Sigmoid colon (tissue), 7 donors: ENCODE measurements around the gene SLC38A7. TPM values are rescaled to one million over a fixed set of nuclear protein-coding genes. Genes with fewer than 3 reads are reported as not detected.

Experiments
- DNase-seq: peaks from one replicate; pipeline ENCODE4 v3.0.0-alpha.2; 2019
- H3K27ac ChIP-seq, 4 donors: fragments of 200-600 bp; sonication (generic); one replicate each; pipeline ENCODE4 v1.5.1; 2016 to 2019; ENCODE audit warnings: mild to moderate bottlenecking in 1 of 4
- H3K27me3 ChIP-seq, 3 donors: fragments of 200-600 bp; sonication (generic); one replicate each; pipeline ENCODE4 v1.5.1; 2019; ENCODE audit warnings: mild to moderate bottlenecking in 1 of 3
- H3K36me3 ChIP-seq, 4 donors: fragments of 200-600 bp; sonication (generic); one replicate each; pipeline ENCODE4 v1.5.1; 2016 to 2019
- H3K4me1 ChIP-seq, 4 donors: fragments of 200-600 bp; sonication (generic); one replicate each; pipeline ENCODE4 v1.5.1; 2017 to 2019
- H3K4me3 ChIP-seq, 4 donors: fragments of 200-600 bp; sonication (generic); one replicate each; pipeline ENCODE4 v1.5.1; 2017 to 2019; ENCODE audit warnings: mild to moderate bottlenecking in 2 of 4, moderate library complexity in 1 of 4
- H3K9me3 ChIP-seq, 4 donors: fragments of 200-600 bp in 3 of 4; sonication (generic) in 3 of 4; one replicate each; pipeline versions ENCODE4 v1.5.1 to v1.6.1; 2013 to 2019
- CTCF ChIP-seq, 4 experiments: fragments of 450-650 bp in 3 of 4; fragments of 200-600 bp in 1 of 4; IDR thresholded peaks; one replicate each; pipeline ENCODE4 v1.5.1; 2016 to 2019; ENCODE audit warnings: antibody characterized with exemption in 4 of 4, mild to moderate bottlenecking in 3 of 4, moderate library complexity in 2 of 4
- EP300 ChIP-seq, 4 donors: sonication (generic); formaldehyde crosslinking; IDR thresholded peaks; one replicate each; pipeline ENCODE4 v1.6.1; 2017; ENCODE audit warnings: antibody characterized with exemption in 4 of 4
- POLR2A ChIP-seq, 2 donors: fragments of 450-650 bp; IDR thresholded peaks; one replicate each; pipeline ENCODE4 v1.6.1; 2016; ENCODE audit warnings: antibody characterized with exemption in 2 of 2, mild to moderate bottlenecking in 2 of 2, moderate library complexity in 2 of 2
- POLR2AphosphoS5 ChIP-seq, 4 donors: sonication (generic); formaldehyde crosslinking; IDR thresholded peaks; one replicate each; pipeline ENCODE4 v1.6.1; 2017; ENCODE audit warnings: antibody characterized with exemption in 4 of 4
- WGBS, 2 donors: extraction: QIAGEN DNeasy Blood & Tissue Kit; methylation state at CpG; one replicate each; pipeline ENCODE4 v1.1.7; 2013; 5-methylcytosine and 5-hydroxymethylcytosine counted together
- intact Hi-C: fragments of 100-400 bp; cut with DNase I; formaldehyde crosslinking; loops from one replicate; pipeline ENCODE4 v1.15.1; 2023
- polyA plus RNA-seq, 3 donors: library from polyadenylated mRNA; stranded (reverse); fragments of 200-250 nt; gene quantifications; one replicate each; pipeline ENCODE4 v1.2.3, GENCODE V29; 2013
- total RNA-seq, 4 donors: library from RNA; depleted of rRNA; stranded (reverse); fragments of >200 nt; gene quantifications; one replicate each; pipeline ENCODE4 v1.1.0, GENCODE V29; 2016
- donor health status: healthy with polysubstance abuse.
- donor health status: Bipolar disorder and iron deficiency.
- donor health status: healthy.

The SLC38A7 gene
- total and polyA plus RNA-seq, 7 donors: 0.60 to 17.4 (median 10.4) TPM

- 84 to 96% methylated on average over 11 of the region's 11 CpGs for whole genome bisulfite sequencing, 2 donors
- Histone ChIP-seq H3K36me3 (peaks cover 0 to 6% (median 0%) of the 10 kb centered on the region in 4 donors), H3K4me3 (no peak overlapping the region), H3K27me3 (no peaks in the 10 kb centered on the region), H3K27ac (no peak overlapping the region), H3K4me1 (peaks cover 5 to 25% (median 18%) of the 10 kb centered on the region in 4 donors), H3K9me3 (no peaks in the 10 kb centered on the region)
- intact Hi-C loops: loop anchor here (5.0 to 10.0 kb wide), 2 partner anchors 104 to 216 kb away; partner anchors contain the start of genes CNOT1 and SETD6
- DNase-seq: no peak
- TF ChIP-seq EP300 (IDR thresholded peaks at IDR 0.05) (no peak), CTCF (IDR thresholded peaks at IDR 0.05) (no peak), POLR2AphosphoS5 (IDR thresholded peaks at IDR 0.05) (no peak), POLR2A (IDR thresholded peaks at IDR 0.05) (no peak)
Measured at GRCh38 chr16:58730724-58731370, 46.3 kb upstream of the SLC38A7 start.

DNA sequence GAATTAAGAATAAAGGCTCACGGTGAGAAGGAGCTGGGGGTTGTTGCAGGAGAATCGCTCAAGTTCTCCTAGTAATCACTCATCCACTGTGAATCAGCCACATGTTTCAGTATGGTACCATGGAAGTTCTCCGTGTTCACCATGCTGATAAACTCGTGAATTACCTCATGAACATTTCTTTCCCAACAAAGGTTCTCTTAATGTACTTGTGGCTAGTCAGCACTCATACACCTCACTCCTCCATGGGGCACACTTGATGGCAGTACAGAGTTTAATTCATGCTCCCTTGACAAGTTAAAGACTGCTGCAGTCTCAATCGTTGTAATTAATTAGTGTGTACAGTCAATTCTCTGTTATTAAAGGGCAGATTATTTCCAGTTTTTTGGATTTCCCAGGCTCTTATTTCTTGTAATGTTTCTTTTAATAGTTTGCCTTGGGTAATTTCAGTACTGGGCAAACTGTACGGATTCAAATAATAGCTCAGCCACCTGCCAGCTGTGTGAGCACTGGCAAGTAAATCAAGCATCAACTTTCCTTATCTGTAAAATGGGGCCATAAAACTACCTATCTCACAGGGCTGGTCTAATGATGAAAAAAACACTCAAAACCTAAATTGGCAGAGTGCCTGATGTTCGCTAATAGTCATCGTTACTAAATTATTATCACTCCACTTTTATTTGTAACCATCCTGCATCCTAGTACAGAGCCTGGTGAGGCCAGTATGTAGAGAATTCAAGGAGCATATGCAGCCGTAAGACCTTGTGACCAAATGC is 43.4 kb upstream of the SLC38A7 start:
- no peak for TF ChIP-seq POLR2AphosphoS5 (IDR thresholded peaks at IDR 0.05)
- no peak for TF ChIP-seq CTCF (IDR thresholded peaks at IDR 0.05)
- no peak for TF ChIP-seq POLR2A (IDR thresholded peaks at IDR 0.05)
- no peak for TF ChIP-seq EP300 (IDR thresholded peaks at IDR 0.05)
- Histone ChIP-seq H3K9me3 (no peaks in the 10 kb centered on the region), H3K27me3 (no peaks in the 10 kb centered on the region), H3K36me3 (peaks cover 0 to 18% (median under 1%) of the 10 kb centered on the region in 4 donors), H3K4me3 (no peak overlapping the region), H3K27ac (peak overlapping the region in 1 of 4 donors; percentile 66), H3K4me1 (peaks cover 5 to 15% (median 9%) of the 10 kb centered on the region in 4 donors)
- intact Hi-C loops: no loop called here
- no peak for DNase-seq
- 78 to 87% methylated on average over 9 of the region's 9 CpGs for WGBS, 2 donors

DNA sequence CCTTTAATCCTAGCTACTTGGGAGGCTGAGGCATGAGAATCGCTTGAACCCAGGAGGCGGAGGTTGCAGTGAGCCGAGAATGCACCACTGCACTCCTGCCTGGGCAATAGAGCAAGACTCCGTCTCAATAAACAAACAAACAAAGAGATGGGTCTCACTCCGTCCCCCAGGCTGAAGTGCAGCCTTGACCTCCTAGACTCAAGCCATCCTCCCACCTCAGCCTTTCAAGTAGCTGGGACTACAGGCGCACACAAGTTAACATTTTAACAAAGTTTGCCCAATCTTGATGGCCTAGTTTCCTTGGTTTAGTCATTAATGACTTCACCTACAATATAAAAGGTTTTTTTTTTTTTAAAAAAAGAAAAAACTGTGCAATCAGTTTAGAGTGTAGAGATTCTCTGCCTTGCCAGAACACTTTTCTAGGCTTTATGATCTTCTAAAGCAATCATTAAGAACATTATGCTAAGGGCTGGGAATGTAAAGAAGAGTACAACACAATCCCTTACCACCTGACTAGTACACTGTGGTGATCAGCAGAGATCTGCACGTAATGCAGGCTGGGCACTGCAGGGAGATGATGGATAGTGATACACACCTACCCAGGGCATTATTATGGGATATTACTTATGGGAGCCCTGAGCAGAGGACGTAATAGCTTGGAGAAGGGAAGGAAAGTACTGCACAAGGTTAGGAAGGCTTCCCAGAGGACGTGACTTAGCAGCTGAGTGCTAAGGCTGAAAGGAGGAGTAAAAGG is 42.6 kb upstream of the SLC38A7 start:
- no peaks in the 10 kb centered on the region for H3K27me3 ChIP-seq
- no peak overlapping the region for H3K27ac ChIP-seq
- intact Hi-C loops: no loop called here
- no peak for TF ChIP-seq CTCF (IDR thresholded peaks at IDR 0.05)
- DNase-seq: no peak
- H3K9me3 ChIP-seq: no peaks in the 10 kb centered on the region
- H3K4me1 ChIP-seq: peaks cover 0 to 7% (median 3%) of the 10 kb centered on the region in 4 donors
- 84 to 85% methylated on average over 9 of the region's 9 CpGs for WGBS, 2 donors
- peaks cover 0 to 26% (median 3%) of the 10 kb centered on the region in 4 donors for H3K36me3 ChIP-seq
- H3K4me3 ChIP-seq: no peak overlapping the region

- Histone ChIP-seq H3K4me3 (no peak overlapping the region), H3K9me3 (no peaks in the 10 kb centered on the region), H3K27ac (no peak overlapping the region), H3K36me3 (peaks cover 14 to 61% (median 25%) of the 10 kb centered on the region in 4 donors), H3K27me3 (no peaks in the 10 kb centered on the region), H3K4me1 (no peaks in the 10 kb centered on the region)
- 45 to 75% methylated on average over 3 of the region's 3 CpGs for WGBS, 2 donors
- intact Hi-C loops: no loop called here
- TF ChIP-seq CTCF (IDR thresholded peaks at IDR 0.05) (no peak), POLR2AphosphoS5 (IDR thresholded peaks at IDR 0.05) (no peak)
- DNase-seq: no peak
Measured at GRCh38 chr16:58723109-58723508, 38.5 kb upstream of the SLC38A7 start.
